Measurements from ENCODE around the gene PCDH9. TPM values are rescaled to one million over a fixed set of nuclear protein-coding genes. Genes with fewer than 3 reads are reported as not detected.
A peak's percentile ranks its signal among the peaks of the same experiment; 100 is the strongest.

PCDH9 gene
- total and polyA plus RNA-seq, 2 of the 4 experiments (the other 2 are of a cell fraction), result 2.2 to 10.2 TPM

GRCh38 chr13:66681403-66681802 is 548.7 kb downstream of the PCDH9 start:
- DNase-seq (no peak), ATAC-seq (ENCODE audit: low read depth) (peak; percentile 27; the same call in 1 of the 2 replicates)
- H3K4ac ChIP-seq (ENCODE audit: low read depth, low read length), result no peak overlapping the region
- H2BK120ac ChIP-seq (ENCODE audit: low read depth, low read length), result no peak overlapping the region
- no peaks in the 10 kb centered on the region for H4K20me1 ChIP-seq (ENCODE audit: insufficient read depth, low read length)
- intact Hi-C loops (cut with micrococcal nuclease), result no loop called here
- H4K5ac ChIP-seq (ENCODE audit: low read depth, low read length), result no peak overlapping the region
- H3K23ac ChIP-seq (ENCODE audit: low read depth, low read length), result no peak overlapping the region
- H3K18ac ChIP-seq (ENCODE audit: low read depth, low read length), result no peak overlapping the region
- H3K9me3 ChIP-seq (ENCODE audit: control insufficient read depth, insufficient read depth, low read length), result peaks cover 5% of the 10 kb centered on the region; the same call in 1 of the 2 replicates
- no peak overlapping the region for H3K14ac ChIP-seq (replicated peaks; ENCODE audit: low read depth, low read length)
- POLR2A ChIA-PET (ENCODE audit: unreplicated experiment), result no interaction called here
- no peak overlapping the region for H2AK5ac ChIP-seq (ENCODE audit: low read depth, low read length)
- no peak overlapping the region for H4K8ac ChIP-seq (ENCODE audit: low read depth in 2 of 2, low read length in 2 of 2)
- no peak overlapping the region for H3K4me2 ChIP-seq (ENCODE audit: low read depth, low read length)
- no peaks in the 10 kb centered on the region for H3K9me1 ChIP-seq (ENCODE audit: insufficient read depth, low read length)
- no CpG with 5 or more reads among the region's 1 CpG for WGBS, 2 experiments (ENCODE audit: extremely low coverage in 2 of 2, insufficient read length in 1 of 2)
- no peak overlapping the region for H2BK5ac ChIP-seq (ENCODE audit: low read depth, low read length, poor library complexity, severe bottlenecking)
- no peaks in the 10 kb centered on the region for H3K27me3 ChIP-seq (ENCODE audit: control insufficient read depth, insufficient read depth, low read length)
- TF ChIP-seq FOS (IDR thresholded peaks at IDR 0.05; ENCODE audit: low read depth, low read length), result no peak
- no peak for TF ChIP-seq CTCF (conservative IDR thresholded peaks at IDR 0.05; ENCODE audit: low read depth, low read length)
- no peak for TF ChIP-seq POLR2A (IDR thresholded peaks at IDR 0.05; ENCODE audit: low read depth, low read length)
- no peak overlapping the region for H3K4me3 ChIP-seq (ENCODE audit: insufficient read depth, low read depth, low read length)
- H3K56ac ChIP-seq (ENCODE audit: extremely low read depth, insufficient read depth, low read length), result no peak overlapping the region
- H3K79me1 ChIP-seq (ENCODE audit: low read depth in 1 of 2, low read length in 2 of 2), result no peaks in the 10 kb centered on the region
- dilution Hi-C loops (cut with HindIII; ENCODE audit: low sequenced_read_pairs, unreplicated experiment), result no loop called here
- no peaks in the 10 kb centered on the region for H3K36me3 ChIP-seq (ENCODE audit: control insufficient read depth, insufficient read depth, low read length)
- no peak overlapping the region for H2BK20ac ChIP-seq (ENCODE audit: low read depth, low read length)
- no peak overlapping the region for H4K91ac ChIP-seq (ENCODE audit: insufficient read depth, low read depth, low read length)
- no peak overlapping the region for H3K27ac ChIP-seq (ENCODE audit: insufficient read depth, low read length)
- H2AFZ ChIP-seq (replicated peaks; ENCODE audit: low read length, poor library complexity), result no peak overlapping the region
- CTCF ChIA-PET, result no interaction called here
- H3K4me1 ChIP-seq (ENCODE audit: control insufficient read depth, insufficient read depth, low read length), result no peaks in the 10 kb centered on the region
- no TSS peak for BruUV-seq (replicated peaks)
- H2BK15ac ChIP-seq (ENCODE audit: low read depth, low read length), result no peak overlapping the region
- in situ Hi-C loops (cut with MboI; ENCODE audit: low sequenced_read_pairs), result no loop called here
- H2AK9ac ChIP-seq (replicated peaks; ENCODE audit: low read depth, low read length, poor library complexity), result no peak overlapping the region
- H3K9ac ChIP-seq (ENCODE audit: low read depth, low read length), result no peak overlapping the region

Data from IMR-90 (cell line).